MM.1S (cell line): ENCODE measurements around the gene GNA14.

Experiments used
- EZH2 ChIP-seq: fragments of 300-600 bp; sonication (generic); optimal IDR thresholded peaks from 2 replicates; pipeline ENCODE3; 2017; ENCODE audit warnings: low read depth, mild to moderate bottlenecking, antibody characterized with exemption, low read length, mixed read lengths
- EZH2phosphoT487 ChIP-seq: fragments of 300-600 bp; sonication (generic); IDR thresholded peaks from 2 replicates; pipeline ENCODE4 v1.6.1; 2018; ENCODE audit warnings: antibody characterized with exemption, low read length
- TF ChIP-seq, protein P1 (sequence below): fragments of 300-600 bp; sonication (generic); IDR thresholded peaks from 2 replicates; pipeline ENCODE4 v1.5.1; 2016; ENCODE audit warnings: antibody characterized with exemption, low read length, mixed read lengths

DNA sequence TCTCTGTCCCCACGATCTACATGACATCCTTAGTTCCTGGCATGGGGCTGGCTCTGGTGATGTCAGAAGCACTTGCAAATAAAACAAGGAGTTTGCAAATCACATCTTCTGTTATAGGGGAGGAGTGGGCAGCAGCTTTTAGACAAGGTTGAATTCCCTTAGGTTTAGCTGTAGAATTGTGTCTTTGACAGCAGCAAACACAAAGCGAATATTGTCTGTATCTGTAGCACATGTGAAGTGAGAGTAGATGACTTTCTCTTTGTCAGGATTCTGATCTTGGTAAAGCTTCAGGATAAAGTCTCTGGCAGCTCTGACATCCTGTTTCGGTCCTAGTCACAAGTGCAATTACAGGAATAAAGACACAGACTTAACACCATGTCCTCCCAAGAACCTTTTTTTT is 224.3 kb downstream of the GNA14 start:
- TF ChIP-seq, protein P1, sequence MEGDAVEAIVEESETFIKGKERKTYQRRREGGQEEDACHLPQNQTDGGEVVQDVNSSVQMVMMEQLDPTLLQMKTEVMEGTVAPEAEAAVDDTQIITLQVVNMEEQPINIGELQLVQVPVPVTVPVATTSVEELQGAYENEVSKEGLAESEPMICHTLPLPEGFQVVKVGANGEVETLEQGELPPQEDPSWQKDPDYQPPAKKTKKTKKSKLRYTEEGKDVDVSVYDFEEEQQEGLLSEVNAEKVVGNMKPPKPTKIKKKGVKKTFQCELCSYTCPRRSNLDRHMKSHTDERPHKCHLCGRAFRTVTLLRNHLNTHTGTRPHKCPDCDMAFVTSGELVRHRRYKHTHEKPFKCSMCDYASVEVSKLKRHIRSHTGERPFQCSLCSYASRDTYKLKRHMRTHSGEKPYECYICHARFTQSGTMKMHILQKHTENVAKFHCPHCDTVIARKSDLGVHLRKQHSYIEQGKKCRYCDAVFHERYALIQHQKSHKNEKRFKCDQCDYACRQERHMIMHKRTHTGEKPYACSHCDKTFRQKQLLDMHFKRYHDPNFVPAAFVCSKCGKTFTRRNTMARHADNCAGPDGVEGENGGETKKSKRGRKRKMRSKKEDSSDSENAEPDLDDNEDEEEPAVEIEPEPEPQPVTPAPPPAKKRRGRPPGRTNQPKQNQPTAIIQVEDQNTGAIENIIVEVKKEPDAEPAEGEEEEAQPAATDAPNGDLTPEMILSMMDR: no peak
- TF ChIP-seq EZH2 (no peak), EZH2phosphoT487 (no peak)
